GM18498 (cell line): Measurements from ENCODE around the gene AADAT.

Experiments
- ATAC-seq: cut with Tn5 transposase; IDR thresholded peaks from one replicate; pipeline ENCODE4 v1.9.1; 2021; ENCODE audit warnings: mild to moderate bottlenecking, moderate library complexity; ENCODE audit not compliant: unreplicated experiment

The AADAT gene

GRCh38 chr4:170035231-170035630, 54.5 kb downstream of the AADAT start:
- ATAC-seq: no peak

DNA sequence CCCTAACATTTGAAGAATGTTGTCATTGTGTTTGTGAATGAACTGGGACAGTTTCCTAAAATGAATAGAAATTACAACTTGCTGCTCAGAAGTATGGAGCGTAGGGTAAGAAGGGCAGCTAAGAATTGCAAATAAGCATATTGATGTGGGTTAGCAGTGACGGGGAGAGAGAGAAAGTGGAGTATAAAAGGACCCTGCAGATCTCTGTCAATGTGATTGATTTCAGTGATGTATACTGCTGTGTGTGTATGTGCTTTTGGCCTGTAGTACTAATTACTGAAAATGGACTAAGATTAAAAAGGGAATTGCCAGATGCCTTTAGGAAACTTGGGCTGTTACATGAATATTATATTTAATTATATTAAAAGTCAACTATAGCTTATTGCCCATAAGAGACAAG, 55.8 kb downstream of the AADAT start:
- ATAC-seq: no peak

GRCh38 chr4:170030121-170030520, 59.6 kb downstream of the AADAT start:
- ATAC-seq: no peak

DNA sequence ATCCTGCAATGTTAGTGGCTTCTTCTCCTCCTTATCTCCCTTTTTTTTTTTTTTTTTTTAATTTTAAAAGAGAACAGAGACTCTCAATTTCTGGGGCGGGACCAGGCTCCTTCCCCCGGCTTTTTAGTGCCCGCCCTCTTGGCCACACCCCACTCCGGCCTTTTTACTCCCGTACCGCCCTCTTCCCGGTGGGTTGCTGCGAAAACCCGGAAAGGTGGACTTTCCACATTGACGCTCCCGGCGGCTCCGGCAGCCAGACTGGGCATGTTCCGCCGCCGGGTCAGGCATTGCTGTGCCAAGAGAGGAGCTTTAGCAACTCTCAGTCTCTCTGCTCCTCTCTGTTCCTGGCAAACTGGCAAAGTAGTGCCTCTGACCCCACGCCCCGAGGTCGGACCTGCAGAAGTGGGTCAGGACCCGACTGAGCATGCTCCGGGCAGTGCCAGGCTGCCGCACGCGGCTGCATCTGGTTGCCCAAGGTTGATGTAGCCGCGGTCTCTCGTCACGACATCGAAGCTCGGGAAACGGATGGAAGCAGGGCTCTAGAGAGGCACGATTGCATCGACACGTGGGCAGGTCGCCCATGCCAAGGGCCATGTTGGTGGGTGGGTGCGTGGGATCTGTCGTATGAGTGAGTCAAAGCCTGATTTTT, 62.5 kb downstream of the AADAT start:
- peak; percentile 71 for ATAC-seq

- ATAC-seq: peak; percentile 83
These were observed 63.3 kb downstream of the AADAT start, which contains the start of gene MFAP3L for GRCh38 chr4:170026253-170027021. Gene MFAP3L (minus strand): TSS chr4:170026395. CDS start chr4:170005877, 20,518 bp downstream.

- ATAC-seq: no peak
These were observed 64.1 kb downstream of the AADAT start for GRCh38 chr4:170025523-170026252.

- ATAC-seq: no peak
These were observed 67.5 kb downstream of the AADAT start for GRCh38 chr4:170022211-170022610.

DNA sequence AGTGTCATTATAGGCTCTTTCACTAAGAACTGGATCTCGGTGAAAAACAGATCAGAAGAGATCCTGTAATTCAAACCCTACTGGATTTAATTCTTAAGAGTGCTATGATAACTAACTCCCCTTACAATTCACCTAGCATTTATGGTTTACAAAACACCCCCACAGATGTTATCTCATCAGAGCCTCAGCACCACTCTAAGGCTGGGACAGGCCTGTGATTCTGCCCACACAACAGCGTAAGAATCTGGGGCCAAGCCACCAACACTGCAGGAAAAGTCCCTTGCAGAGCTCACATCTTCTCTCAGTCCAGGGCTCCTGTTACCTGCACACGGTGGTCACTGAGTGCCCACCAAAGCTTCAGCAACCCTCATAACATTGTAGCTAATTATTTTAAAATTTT, 72.5 kb downstream of the AADAT start:
- ATAC-seq: no peak

DNA sequence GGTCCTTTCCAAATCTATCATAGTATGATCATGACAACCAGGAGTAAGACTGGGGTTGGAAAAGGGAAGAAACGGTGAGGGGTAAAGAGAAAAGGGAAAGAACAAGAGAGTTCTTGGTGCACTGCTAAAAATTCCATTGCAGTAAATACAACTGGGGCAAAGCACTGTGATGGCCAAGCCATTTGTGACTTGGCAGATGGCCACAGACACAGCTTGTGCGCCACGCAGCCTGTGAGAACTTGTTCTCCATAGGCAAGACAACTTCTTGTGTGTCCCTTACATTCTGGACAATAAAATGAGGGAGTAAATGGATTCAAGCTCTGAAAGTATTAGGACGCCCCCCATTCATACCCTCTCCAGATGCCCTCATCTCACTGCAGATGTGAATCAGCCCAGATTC, 74.5 kb downstream of the AADAT start:
- no peak for ATAC-seq

DNA sequence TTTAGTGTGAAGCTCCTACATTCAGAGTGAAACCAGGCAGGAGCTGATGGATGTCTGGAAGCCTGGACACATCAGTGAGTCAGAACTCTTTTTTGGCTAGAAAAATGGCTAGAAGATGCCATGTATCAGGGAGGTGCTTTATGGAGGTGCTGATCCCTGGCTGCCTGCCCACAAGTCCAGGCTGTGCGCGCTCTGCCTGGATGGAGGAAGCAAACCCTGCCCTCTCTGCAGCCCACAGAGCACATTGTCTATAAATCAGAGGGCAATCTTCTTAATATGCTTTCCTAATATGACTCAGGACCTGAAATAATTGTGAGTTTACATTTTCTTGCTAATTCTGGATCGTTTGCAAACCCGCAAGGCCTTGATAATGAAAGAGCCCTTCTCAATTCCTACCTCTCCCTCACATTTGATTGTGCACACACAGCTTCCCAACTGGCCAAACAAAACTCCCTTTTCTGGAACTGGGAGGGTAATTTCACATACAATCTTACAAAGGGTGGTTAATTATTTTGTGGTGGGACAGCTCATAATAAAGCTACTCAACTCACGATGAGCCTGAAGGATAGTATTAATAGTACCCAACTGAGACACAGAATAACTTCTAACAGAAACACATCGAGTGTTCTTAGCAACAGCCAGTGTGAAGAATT, 75.3 kb downstream of the AADAT start:
- ATAC-seq: no peak

GRCh38 chr4:170012629-170012958, 77.2 kb downstream of the AADAT start:
- no peak for ATAC-seq

- no peak for ATAC-seq
These were observed 77.7 kb downstream of the AADAT start for GRCh38 chr4:170011921-170012628.
